MM.1S (cell line): Measurements from ENCODE around the gene SRRM3.
"Not testable (repeated sequence)": the region's sequence is repeated elsewhere in the genome, so short reads cannot be mapped to it uniquely, and the experiment has no call there.

ENCODE experiments used
- DNase-seq: peaks from one replicate; pipeline ENCODE4 v3.0.0-alpha.2; 2015
- H2AFZ ChIP-seq: fragments of 300-600 bp; sonication (generic); 2 replicates; pipeline ENCODE4 v1.6.0; 2016; ENCODE audit warnings: antibody characterized with exemption, low read length
- H3F3A ChIP-seq: fragments of 300-600 bp; sonication (generic); 2 replicates; pipeline ENCODE4 v1.6.1; 2016; ENCODE audit warnings: mild to moderate bottlenecking, antibody characterized with exemption, low read length, moderate library complexity, mixed read lengths; ENCODE audit not compliant: insufficient read depth
- H3K27ac ChIP-seq: fragments of 300-600 bp; sonication (generic); 2 replicates; pipeline ENCODE4 v1.5.1; 2016; ENCODE audit warnings: mild to moderate bottlenecking, low read length
- H3K27me3 ChIP-seq: fragments of 300-600 bp; sonication (generic); replicated peaks from 2 replicates; pipeline ENCODE4 v1.6.0; 2016; ENCODE audit warnings: low read length; ENCODE audit not compliant: insufficient read depth
- H3K36me3 ChIP-seq: fragments of 300-600 bp; sonication (generic); replicated peaks from 2 replicates; pipeline ENCODE4 v1.6.1; 2016; ENCODE audit warnings: mild to moderate bottlenecking, low read length, mixed read lengths; ENCODE audit not compliant: insufficient read depth
- H3K4me1 ChIP-seq: fragments of 300-600 bp; sonication (generic); 2 replicates; pipeline ENCODE4 v1.6.1; 2016; ENCODE audit warnings: low read length, mixed read lengths
- H3K4me2 ChIP-seq: fragments of 300-600 bp; sonication (generic); 2 replicates; pipeline ENCODE4 v1.6.0; 2016; ENCODE audit warnings: low read depth, low read length
- H3K4me3 ChIP-seq: fragments of 300-600 bp; sonication (generic); 2 replicates; pipeline ENCODE4 v1.5.1; 2016; ENCODE audit warnings: low read length, mixed read lengths
- H3K79me2 ChIP-seq: fragments of 300-600 bp; sonication (generic); 2 replicates; pipeline ENCODE4 v1.6.1; 2016; ENCODE audit warnings: mixed run types, low read length, mixed read lengths
- H3K9ac ChIP-seq: fragments of 300-600 bp; sonication (generic); 2 replicates; pipeline ENCODE4 v1.6.1; 2016; ENCODE audit warnings: low read length, mixed read lengths
- H3K9me2 ChIP-seq: fragments of 300-600 bp; sonication (generic); replicated peaks from 2 replicates; pipeline ENCODE4 v1.6.1; 2016; ENCODE audit warnings: mild to moderate bottlenecking, low read length, mixed read lengths; ENCODE audit not compliant: insufficient read depth
- H3K9me3 ChIP-seq: fragments of 300-600 bp; sonication (generic); replicated peaks from 2 replicates; pipeline ENCODE4 v1.6.1; 2016; ENCODE audit warnings: mild to moderate bottlenecking, low read length, mixed read lengths; ENCODE audit not compliant: insufficient read depth
- H4K20me1 ChIP-seq: fragments of 300-600 bp; sonication (generic); 2 replicates; pipeline ENCODE4 v1.6.1; 2016; ENCODE audit warnings: mild to moderate bottlenecking, low read length, moderate library complexity, mixed read lengths; ENCODE audit not compliant: insufficient read depth
- EZH2 ChIP-seq: fragments of 300-600 bp; sonication (generic); optimal IDR thresholded peaks from 2 replicates; pipeline ENCODE3; 2017; ENCODE audit warnings: low read depth, mild to moderate bottlenecking, antibody characterized with exemption, low read length, mixed read lengths
- EZH2phosphoT487 ChIP-seq: fragments of 300-600 bp; sonication (generic); IDR thresholded peaks from 2 replicates; pipeline ENCODE4 v1.6.1; 2018; ENCODE audit warnings: antibody characterized with exemption, low read length
- TF ChIP-seq, protein P1 (sequence below): fragments of 300-600 bp; sonication (generic); IDR thresholded peaks from 2 replicates; pipeline ENCODE4 v1.5.1; 2016; ENCODE audit warnings: antibody characterized with exemption, low read length, mixed read lengths

The SRRM3 gene

DNA sequence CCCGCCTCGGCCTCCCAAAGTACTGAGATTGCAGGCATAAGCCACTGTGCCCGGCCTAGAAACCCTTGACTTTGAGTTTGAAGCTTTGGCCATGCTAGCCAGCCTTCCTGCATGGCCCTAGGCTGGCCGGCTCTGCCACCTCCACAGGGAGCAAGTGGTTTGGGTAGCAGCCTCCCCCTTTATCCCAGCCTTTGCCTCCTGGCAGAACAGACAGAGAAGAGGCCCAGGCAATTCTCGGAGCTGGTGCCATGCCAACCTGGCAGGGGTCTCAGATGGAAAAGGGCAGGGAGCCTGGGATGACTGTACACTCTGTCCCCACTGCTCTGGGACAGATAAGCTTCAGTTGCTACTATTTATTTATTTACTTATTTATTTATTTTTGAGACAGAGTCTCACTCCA is 39.4 kb downstream of the SRRM3 start:
- Histone ChIP-seq H3K9me2 (no peaks in the 10 kb centered on the region), H3K36me3 (no peaks in the 10 kb centered on the region), H3K9me3 (no peaks in the 10 kb centered on the region), H3K4me2 (no peak overlapping the region), H3K79me2 (no peaks in the 10 kb centered on the region), H3F3A (no peaks in the 10 kb centered on the region), H4K20me1 (no peaks in the 10 kb centered on the region), H3K9ac (no peak overlapping the region), H3K27ac (no peak overlapping the region), H3K4me3 (no peak overlapping the region), H3K27me3 (peaks cover 17% of the 10 kb centered on the region), H3K4me1 (no peaks in the 10 kb centered on the region), H2AFZ (no peak overlapping the region)
- TF ChIP-seq, protein P1, sequence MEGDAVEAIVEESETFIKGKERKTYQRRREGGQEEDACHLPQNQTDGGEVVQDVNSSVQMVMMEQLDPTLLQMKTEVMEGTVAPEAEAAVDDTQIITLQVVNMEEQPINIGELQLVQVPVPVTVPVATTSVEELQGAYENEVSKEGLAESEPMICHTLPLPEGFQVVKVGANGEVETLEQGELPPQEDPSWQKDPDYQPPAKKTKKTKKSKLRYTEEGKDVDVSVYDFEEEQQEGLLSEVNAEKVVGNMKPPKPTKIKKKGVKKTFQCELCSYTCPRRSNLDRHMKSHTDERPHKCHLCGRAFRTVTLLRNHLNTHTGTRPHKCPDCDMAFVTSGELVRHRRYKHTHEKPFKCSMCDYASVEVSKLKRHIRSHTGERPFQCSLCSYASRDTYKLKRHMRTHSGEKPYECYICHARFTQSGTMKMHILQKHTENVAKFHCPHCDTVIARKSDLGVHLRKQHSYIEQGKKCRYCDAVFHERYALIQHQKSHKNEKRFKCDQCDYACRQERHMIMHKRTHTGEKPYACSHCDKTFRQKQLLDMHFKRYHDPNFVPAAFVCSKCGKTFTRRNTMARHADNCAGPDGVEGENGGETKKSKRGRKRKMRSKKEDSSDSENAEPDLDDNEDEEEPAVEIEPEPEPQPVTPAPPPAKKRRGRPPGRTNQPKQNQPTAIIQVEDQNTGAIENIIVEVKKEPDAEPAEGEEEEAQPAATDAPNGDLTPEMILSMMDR: no peak
- no peak for TF ChIP-seq EZH2phosphoT487
- TF ChIP-seq EZH2: no peak
- DNase-seq: no peak

DNA sequence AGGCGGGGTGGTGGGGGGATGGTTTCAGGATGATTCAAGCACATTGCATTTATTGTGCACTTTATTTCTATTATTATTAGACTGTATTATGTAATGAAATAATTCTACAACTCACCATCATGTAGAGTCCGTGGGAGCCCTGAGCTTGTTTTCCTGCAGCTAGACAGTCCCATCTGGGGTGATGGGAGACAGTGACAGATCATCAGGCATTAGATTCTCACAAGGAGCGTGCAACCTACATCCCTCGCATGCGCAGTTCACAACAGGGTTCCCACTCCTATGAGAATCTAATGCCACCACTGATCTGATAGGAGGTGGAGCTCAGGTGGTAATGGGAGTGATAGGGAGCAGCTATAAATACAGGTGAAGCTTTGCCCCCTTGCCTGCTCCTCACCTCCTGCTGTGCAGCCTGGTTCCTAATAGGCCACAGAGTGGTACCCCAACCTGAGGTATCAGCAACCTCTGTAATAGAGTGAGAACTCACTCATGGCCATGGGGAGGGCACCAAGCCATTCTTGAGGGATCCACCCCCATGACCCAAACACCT is 40.9 kb downstream of the SRRM3 start:
- not testable (repeated sequence) for H3K9me3 ChIP-seq, H3K4me2 ChIP-seq, H4K20me1 ChIP-seq, DNase-seq, H3K4me3 ChIP-seq, H3K79me2 ChIP-seq, H3F3A ChIP-seq, H2AFZ ChIP-seq, H3K36me3 ChIP-seq, H3K9ac ChIP-seq, H3K4me1 ChIP-seq, H3K9me2 ChIP-seq, H3K27ac ChIP-seq
- peaks cover 18% of the 10 kb centered on the region for H3K27me3 ChIP-seq

DNA sequence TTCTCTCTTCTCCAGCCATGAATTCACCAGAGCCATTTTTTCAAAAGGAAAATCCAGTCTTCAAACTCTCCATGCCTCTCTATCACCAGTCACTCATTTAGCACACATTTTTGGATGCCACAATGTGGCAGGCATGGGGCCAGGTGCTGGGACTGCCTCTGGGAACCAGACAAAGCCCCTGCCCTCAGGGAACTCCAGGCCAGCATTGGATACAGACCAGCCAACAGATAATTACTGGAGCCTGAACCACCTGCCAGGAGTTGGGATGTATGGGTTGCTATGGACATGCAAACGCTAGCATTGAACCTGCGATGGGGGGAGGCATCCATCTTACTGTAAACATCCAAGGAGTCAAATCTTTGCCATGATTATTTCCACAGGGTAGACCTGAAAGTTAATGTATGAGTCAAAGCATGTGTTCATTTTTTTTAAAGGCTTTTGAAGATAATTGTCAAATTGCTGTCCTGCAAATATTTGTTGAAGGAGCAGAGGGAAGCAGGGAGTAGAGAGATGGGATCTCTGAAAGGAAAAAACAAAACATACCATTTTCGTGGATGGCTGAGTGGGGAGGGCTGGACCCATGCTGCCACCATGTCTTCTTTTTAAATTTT is 43.2 kb downstream of the SRRM3 start:
- H3K27me3 ChIP-seq: peaks cover 21% of the 10 kb centered on the region
- no peak overlapping the region for H3K9ac ChIP-seq
- no peak overlapping the region for H3K4me3 ChIP-seq
- DNase-seq: no peak
- no peak overlapping the region for H3K27ac ChIP-seq
- TF ChIP-seq EZH2 (no peak), EZH2phosphoT487 (no peak)
- TF ChIP-seq, protein P1: no peak
- no peaks in the 10 kb centered on the region for H3F3A ChIP-seq
- H3K4me2 ChIP-seq: no peak overlapping the region
- no peaks in the 10 kb centered on the region for H3K9me3 ChIP-seq
- no peaks in the 10 kb centered on the region for H4K20me1 ChIP-seq
- no peaks in the 10 kb centered on the region for H3K36me3 ChIP-seq
- H2AFZ ChIP-seq: no peak overlapping the region
- no peaks in the 10 kb centered on the region for H3K79me2 ChIP-seq
- no peaks in the 10 kb centered on the region for H3K4me1 ChIP-seq
- no peaks in the 10 kb centered on the region for H3K9me2 ChIP-seq

DNA sequence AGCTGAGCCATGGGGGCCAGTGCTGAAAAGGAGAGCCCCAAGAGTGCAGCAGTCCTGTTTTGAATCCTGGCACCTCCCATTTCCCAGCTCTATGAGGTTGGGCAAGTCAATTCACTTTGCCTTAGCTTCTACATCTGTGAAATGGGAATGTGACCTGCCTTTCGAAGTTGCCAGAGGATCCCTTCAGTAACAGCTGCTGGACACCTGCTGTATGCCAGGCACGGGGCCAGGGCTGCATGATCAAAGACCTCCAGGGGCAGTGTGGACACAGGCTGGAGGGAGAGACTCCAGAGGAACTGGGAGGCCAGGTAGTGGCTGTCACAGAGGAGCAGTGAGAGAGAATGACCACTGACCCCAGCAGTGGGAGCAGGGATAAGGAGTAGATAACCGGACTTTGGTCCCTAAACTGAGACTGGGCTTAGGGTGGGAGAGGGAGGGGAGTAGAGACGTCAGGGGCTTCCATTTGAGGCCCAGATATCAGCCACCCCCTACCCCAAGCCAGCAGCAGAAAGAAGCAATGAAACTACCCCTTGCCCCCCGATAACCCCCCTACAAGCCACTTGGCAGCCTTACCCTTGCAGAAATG is 45.2 kb downstream of the SRRM3 start:
- Histone ChIP-seq H3K9ac (no peak overlapping the region), H3K27me3 (peaks cover 23% of the 10 kb centered on the region), H3K4me3 (no peak overlapping the region), H3K79me2 (no peaks in the 10 kb centered on the region), H2AFZ (no peak overlapping the region), H3F3A (no peaks in the 10 kb centered on the region), H4K20me1 (no peaks in the 10 kb centered on the region), H3K4me2 (no peak overlapping the region), H3K27ac (no peak overlapping the region), H3K9me2 (no peaks in the 10 kb centered on the region), H3K9me3 (no peaks in the 10 kb centered on the region), H3K36me3 (no peaks in the 10 kb centered on the region), H3K4me1 (no peaks in the 10 kb centered on the region)
- DNase-seq: no peak
- TF ChIP-seq EZH2 (no peak), EZH2phosphoT487 (no peak)
- TF ChIP-seq, protein P1: no peak
